Gastroesophageal sphincter (tissue), 4 donors: Measurements from ENCODE around the gene IVD. TPM values are rescaled to one million over a fixed set of nuclear protein-coding genes. Genes with fewer than 3 reads are reported as not detected.
A peak's percentile ranks its signal among the peaks of the same experiment; 100 is the strongest.

Source experiments
- ATAC-seq: fragments of 150-250 bp; one replicate; pipeline ENCODE4 v1.9.1; 2016; ENCODE audit warnings: mild to moderate bottlenecking, moderate library complexity
- H3K27ac ChIP-seq, 4 donors: fragments of 200-600 bp; sonication (generic) in 3 of 4; 1 replicate in 3 of 4; 2 replicates in 1 of 4; pipeline ENCODE4 v1.5.1; 2016 to 2019
- H3K27me3 ChIP-seq: fragments of 200-600 bp; sonication (generic); one replicate; pipeline ENCODE4 v1.5.1; 2019
- H3K36me3 ChIP-seq, 2 donors: fragments of 200-600 bp; sonication (generic); one replicate each; pipeline ENCODE4 v1.5.1; 2019; ENCODE audit warnings: control low read depth in 1 of 2
- H3K4me1 ChIP-seq, 3 donors: fragments of 200-600 bp; sonication (generic); 1 replicate in 2 of 3; 2 replicates in 1 of 3; pipeline ENCODE4 v1.5.1; 2016 to 2019; ENCODE audit warnings: control low read depth in 2 of 3
- H3K4me3 ChIP-seq, 2 donors: fragments of 200-600 bp; sonication (generic); one replicate each; pipeline ENCODE4 v1.5.1; 2019; ENCODE audit warnings: mild to moderate bottlenecking in 1 of 2, moderate library complexity in 1 of 2
- H3K9me3 ChIP-seq, 3 donors: fragments of 200-600 bp; sonication (generic); one replicate each; pipeline ENCODE4 v1.5.1; 2017 to 2019; ENCODE audit warnings: control low read depth in 2 of 3
- CTCF ChIP-seq, 4 experiments: fragments of 200-600 bp in 2 of 4; fragments of 450-650 bp in 2 of 4; sonication (generic) in 1 of 4; IDR thresholded peaks; one replicate each; pipeline ENCODE4 v1.5.1; 2017 to 2019; ENCODE audit warnings: antibody characterized with exemption in 4 of 4, mild to moderate bottlenecking in 2 of 4, moderate library complexity in 2 of 4
- EP300 ChIP-seq: sonication (generic); formaldehyde crosslinking; IDR thresholded peaks from one replicate; pipeline ENCODE4 v1.6.1; 2017; ENCODE audit warnings: antibody characterized with exemption, mild to moderate bottlenecking
- POLR2A ChIP-seq, 2 donors: fragments of 450-650 bp; IDR thresholded peaks; one replicate each; pipeline ENCODE4 v1.6.1; 2017; ENCODE audit warnings: antibody characterized with exemption in 2 of 2, mild to moderate bottlenecking in 2 of 2, moderate library complexity in 1 of 2
- POLR2AphosphoS5 ChIP-seq: sonication (generic); formaldehyde crosslinking; IDR thresholded peaks from one replicate; pipeline ENCODE4 v1.6.1; 2017; ENCODE audit warnings: antibody characterized with exemption
- WGBS, 2 donors: methylation state at CpG; one replicate each; pipeline ENCODE4 v1.1.5; 2018; ENCODE audit warnings: low coverage in 1 of 2; 5-methylcytosine and 5-hydroxymethylcytosine counted together
- total RNA-seq, 4 donors: library from RNA; depleted of rRNA; stranded (reverse); fragments of >200 nt; gene quantifications; one replicate each; pipeline ENCODE4 v1.1.0, GENCODE V29; 2016

Gene IVD
- total RNA-seq, 4 donors from 2014 or later = 26.1 to 80.2 (median 50.1) TPM

DNA sequence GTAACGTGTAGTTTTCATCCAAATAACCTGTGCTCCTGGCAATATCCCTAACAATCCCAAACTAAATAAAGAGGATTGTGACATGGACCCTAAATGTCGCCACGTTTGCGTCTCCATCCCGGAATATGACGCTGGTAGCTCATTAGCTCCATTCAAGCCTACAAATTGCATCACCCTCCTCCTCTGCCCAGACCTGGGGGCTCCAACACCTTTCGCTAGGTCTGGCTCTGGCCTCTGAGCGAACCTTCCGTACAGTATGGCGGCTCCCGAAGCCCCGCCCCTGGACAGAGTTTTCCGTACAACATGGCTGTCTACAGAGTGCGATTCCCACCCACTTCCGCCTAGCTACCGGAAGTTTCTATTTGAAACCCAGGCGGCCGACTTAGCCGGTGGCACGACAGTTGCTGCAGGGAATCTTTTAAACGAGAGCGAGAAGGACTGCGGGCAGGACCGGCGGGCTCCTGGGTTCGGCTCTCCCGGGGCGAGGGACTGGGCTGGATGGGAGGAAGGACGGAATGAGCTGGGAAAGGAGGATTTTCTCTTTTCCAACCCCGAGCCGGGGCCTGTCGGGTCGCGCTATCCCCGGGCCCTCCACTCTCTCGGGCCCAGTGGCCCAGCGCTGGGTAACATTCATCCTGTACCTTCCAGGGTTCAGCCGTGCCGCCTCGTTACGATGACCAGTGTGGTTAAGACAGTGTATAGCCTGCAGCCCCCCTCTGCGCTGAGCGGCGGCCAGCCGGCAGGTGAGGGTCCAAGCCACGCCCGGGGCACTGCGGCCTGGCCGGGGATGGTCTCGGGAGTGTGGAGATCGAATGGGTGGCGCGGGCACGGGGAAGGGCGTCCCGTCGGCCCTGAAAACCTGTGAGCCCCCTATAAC, 22.8 kb upstream of the IVD start, which contains the start of gene KNSTRN:
Gene KNSTRN (plus strand): TSS at position 142 of the 877 bp plus-strand sequence. CDS start 115 bp downstream, at position 257.
- Histone ChIP-seq H3K9me3 (no peaks in the 10 kb centered on the region), H3K4me3 (peak within 1 kb of the TSS; percentile 72 to 87), H3K27me3 (no peaks in the 10 kb centered on the region), H3K36me3 (peaks cover 0 to 17% of the 10 kb centered on the region in 2 donors), H3K27ac (peak within 1 kb of the TSS in 2 of 4 donors; percentile 29 to 64), H3K4me1 (peaks cover 0 to 15% (median 5%) of the 10 kb centered on the region in 3 donors)
- TF ChIP-seq POLR2A (IDR thresholded peaks at IDR 0.05) (peak in 1 of 2 donors; percentile 13), POLR2AphosphoS5 (no peak), CTCF (IDR thresholded peaks at IDR 0.05) (no peak), EP300 (no peak)
- peak; percentile 97 for ATAC-seq
- 8 to 9% methylated on average over 10 to 17 of the region's 57 CpGs for WGBS, 2 donors

DNA sequence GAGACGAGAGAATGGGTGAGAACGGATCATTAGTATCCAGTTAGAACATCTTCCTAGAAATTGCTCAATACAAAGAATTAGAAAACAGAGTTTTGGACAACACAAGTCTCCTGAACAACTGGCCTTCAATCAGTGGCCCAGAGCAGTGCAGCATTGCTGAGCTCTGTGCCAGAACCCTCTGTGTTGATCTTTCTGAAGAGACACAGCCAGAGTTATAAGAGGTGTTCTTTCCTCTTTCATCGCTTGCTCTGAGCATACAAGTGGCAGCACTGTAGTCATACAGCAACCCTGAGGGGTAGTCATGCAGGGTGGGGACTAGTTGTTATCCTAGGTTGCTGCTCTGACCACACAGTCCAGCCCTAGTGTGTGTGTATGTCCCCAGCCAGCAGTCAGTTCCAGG, 19.1 kb upstream of the IVD start:
- H3K27me3 ChIP-seq = no peaks in the 10 kb centered on the region
- H3K36me3 ChIP-seq = peaks cover 0 to 43% of the 10 kb centered on the region in 2 donors
- TF ChIP-seq POLR2AphosphoS5 = no peak
- TF ChIP-seq POLR2A (IDR thresholded peaks at IDR 0.05) = no peak
- no peak for TF ChIP-seq EP300
- TF ChIP-seq CTCF (IDR thresholded peaks at IDR 0.05) = no peak
- no peak overlapping the region for H3K27ac ChIP-seq
- H3K9me3 ChIP-seq = no peaks in the 10 kb centered on the region
- H3K4me3 ChIP-seq = no peak overlapping the region
- H3K4me1 ChIP-seq = peaks cover 0 to 15% (median 5%) of the 10 kb centered on the region in 3 donors
- 100% methylated on average over 1 to 2 of the region's 3 CpGs for WGBS, 2 donors
- no peak for ATAC-seq

- H3K36me3 ChIP-seq = peaks cover 0 to 70% of the 10 kb centered on the region in 2 donors
- no peaks in the 10 kb centered on the region for H3K4me1 ChIP-seq
- no peak overlapping the region for H3K27ac ChIP-seq
- no peaks in the 10 kb centered on the region for H3K9me3 ChIP-seq
- H3K4me3 ChIP-seq = no peak overlapping the region
- 87 to 90% methylated on average over 4 to 10 of the region's 13 CpGs for WGBS, 2 donors
- no peaks in the 10 kb centered on the region for H3K27me3 ChIP-seq
- peak; percentile 41 for ATAC-seq
- no peak for TF ChIP-seq CTCF (IDR thresholded peaks at IDR 0.05)
- TF ChIP-seq POLR2AphosphoS5 = no peak
- TF ChIP-seq EP300 = no peak
- no peak for TF ChIP-seq POLR2A (IDR thresholded peaks at IDR 0.05)
These were observed 16.4 kb upstream of the IVD start for GRCh38 chr15:40388941-40389823.

- no peaks in the 10 kb centered on the region for H3K9me3 ChIP-seq
- peaks cover 0 to 73% of the 10 kb centered on the region in 2 donors for H3K36me3 ChIP-seq
- H3K4me3 ChIP-seq = no peak overlapping the region
- no peaks in the 10 kb centered on the region for H3K27me3 ChIP-seq
- H3K27ac ChIP-seq = no peak overlapping the region
- no peak for ATAC-seq
- 100% methylated on average over 1 to 2 of the region's 2 CpGs for WGBS, 2 donors
- TF ChIP-seq CTCF (IDR thresholded peaks at IDR 0.05) = no peak
- H3K4me1 ChIP-seq = no peaks in the 10 kb centered on the region
These were observed 15.6 kb upstream of the IVD start for GRCh38 chr15:40389824-40390595.
